ENCODE results near the gene DDX24. TPM values are rescaled to one million over a fixed set of nuclear protein-coding genes. Genes with fewer than 3 reads are reported as not detected.
A peak's percentile ranks its signal among the peaks of the same experiment; 100 is the strongest.

The DDX24 gene
- total RNA-seq, 4 donors from 2014 or later = 70.2 to 319 (median 87.7) TPM

GRCh38 chr14:94117856-94118255 is 36.9 kb upstream of the DDX24 start:
- intact Hi-C loops (cut with DNase I; ENCODE audit: low total_unique reads) (no loop called here), in situ Hi-C loops (cut with MboI; ENCODE audit: low pct_ligation_motif_present in 1 of 4, low pct_unique_long_range_greater_than_20kb in 1 of 4, low sequenced_read_pairs in 3 of 4) (no loop called here)
- Histone ChIP-seq H3K4me3 (no peak overlapping the region), H3K27ac (no peak overlapping the region), H3K36me3 (no peaks in the 10 kb centered on the region), H3K9me3 (peaks cover 0 to 6% of the 10 kb centered on the region in 2 donors), H3K4me1 (peaks cover 3 to 27% (median 21%) of the 10 kb centered on the region in 4 donors), H3K27me3 (no peaks in the 10 kb centered on the region)
- no peak for DNase-seq
- no peak for TF ChIP-seq POLR2AphosphoS5 (IDR thresholded peaks at IDR 0.05)
- WGBS, 2 donors (ENCODE audit: low coverage in 1 of 2) = 80% methylated on average over 9 of the region's 9 CpGs; no CpG with 5 or more reads in 1 of the 2 donors

GRCh38 chr14:94116701-94117100 is 35.7 kb upstream of the DDX24 start:
- in situ Hi-C loops (cut with MboI; ENCODE audit: low pct_ligation_motif_present in 1 of 4, low pct_unique_long_range_greater_than_20kb in 1 of 4, low sequenced_read_pairs in 3 of 4) (no loop called here), intact Hi-C loops (cut with DNase I; ENCODE audit: low total_unique reads) (no loop called here)
- Histone ChIP-seq H3K27ac (no peak overlapping the region), H3K4me1 (peaks cover 3 to 39% (median 31%) of the 10 kb centered on the region in 4 donors), H3K27me3 (no peaks in the 10 kb centered on the region), H3K9me3 (peaks cover 0 to 6% of the 10 kb centered on the region in 2 donors), H3K36me3 (no peaks in the 10 kb centered on the region), H3K4me3 (no peak overlapping the region)
- 84% methylated on average over 10 of the region's 10 CpGs; no CpG with 5 or more reads in 1 of the 2 donors for WGBS, 2 donors (ENCODE audit: low coverage in 1 of 2)
- no peak for DNase-seq
- TF ChIP-seq, protein P1, sequence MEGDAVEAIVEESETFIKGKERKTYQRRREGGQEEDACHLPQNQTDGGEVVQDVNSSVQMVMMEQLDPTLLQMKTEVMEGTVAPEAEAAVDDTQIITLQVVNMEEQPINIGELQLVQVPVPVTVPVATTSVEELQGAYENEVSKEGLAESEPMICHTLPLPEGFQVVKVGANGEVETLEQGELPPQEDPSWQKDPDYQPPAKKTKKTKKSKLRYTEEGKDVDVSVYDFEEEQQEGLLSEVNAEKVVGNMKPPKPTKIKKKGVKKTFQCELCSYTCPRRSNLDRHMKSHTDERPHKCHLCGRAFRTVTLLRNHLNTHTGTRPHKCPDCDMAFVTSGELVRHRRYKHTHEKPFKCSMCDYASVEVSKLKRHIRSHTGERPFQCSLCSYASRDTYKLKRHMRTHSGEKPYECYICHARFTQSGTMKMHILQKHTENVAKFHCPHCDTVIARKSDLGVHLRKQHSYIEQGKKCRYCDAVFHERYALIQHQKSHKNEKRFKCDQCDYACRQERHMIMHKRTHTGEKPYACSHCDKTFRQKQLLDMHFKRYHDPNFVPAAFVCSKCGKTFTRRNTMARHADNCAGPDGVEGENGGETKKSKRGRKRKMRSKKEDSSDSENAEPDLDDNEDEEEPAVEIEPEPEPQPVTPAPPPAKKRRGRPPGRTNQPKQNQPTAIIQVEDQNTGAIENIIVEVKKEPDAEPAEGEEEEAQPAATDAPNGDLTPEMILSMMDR (IDR thresholded peaks at IDR 0.05) = no peak
- no peak for TF ChIP-seq POLR2A (IDR thresholded peaks at IDR 0.05)
- no peak for TF ChIP-seq EP300 (IDR thresholded peaks at IDR 0.05; ENCODE audit: low read depth)
- TF ChIP-seq POLR2AphosphoS5 (IDR thresholded peaks at IDR 0.05) = no peak

DNA sequence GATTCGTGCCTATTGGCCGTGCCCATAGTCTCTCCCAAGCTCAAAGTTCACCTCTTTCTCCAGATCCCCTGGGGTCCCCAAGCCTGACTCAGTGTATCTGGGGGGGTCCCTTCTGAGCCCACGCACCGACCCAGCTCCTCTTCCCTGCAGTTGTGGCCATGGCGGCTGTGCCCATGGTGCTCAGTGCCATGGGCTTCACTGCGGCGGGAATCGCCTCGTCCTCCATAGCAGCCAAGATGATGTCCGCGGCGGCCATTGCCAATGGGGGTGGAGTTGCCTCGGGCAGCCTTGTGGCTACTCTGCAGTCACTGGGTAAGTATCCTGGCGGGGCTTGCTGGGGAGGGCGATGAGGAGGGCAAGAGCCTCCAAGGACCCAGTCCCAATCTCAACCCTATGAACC is 34.6 kb upstream of the DDX24 start:
- WGBS, 2 donors (ENCODE audit: low coverage in 1 of 2) = 40 to 83% methylated on average over 1 to 15 of the region's 15 CpGs
- TF ChIP-seq, protein P1 (IDR thresholded peaks at IDR 0.05) = no peak
- no peak for TF ChIP-seq POLR2AphosphoS5 (IDR thresholded peaks at IDR 0.05)
- peaks cover 0 to 6% of the 10 kb centered on the region in 2 donors for H3K9me3 ChIP-seq
- in situ Hi-C loops (cut with MboI; ENCODE audit: low pct_ligation_motif_present in 1 of 4, low pct_unique_long_range_greater_than_20kb in 1 of 4, low sequenced_read_pairs in 3 of 4) = no loop called here
- no peaks in the 10 kb centered on the region for H3K36me3 ChIP-seq
- no peak for DNase-seq
- peak overlapping the region in 3 of 4 donors; percentile 84 to 92 (median 86) for H3K27ac ChIP-seq
- no peak overlapping the region for H3K4me3 ChIP-seq
- intact Hi-C loops (cut with DNase I; ENCODE audit: low total_unique reads) = no loop called here
- H3K27me3 ChIP-seq = no peaks in the 10 kb centered on the region
- H3K4me1 ChIP-seq = peaks cover 3 to 48% (median 35%) of the 10 kb centered on the region in 4 donors

DNA sequence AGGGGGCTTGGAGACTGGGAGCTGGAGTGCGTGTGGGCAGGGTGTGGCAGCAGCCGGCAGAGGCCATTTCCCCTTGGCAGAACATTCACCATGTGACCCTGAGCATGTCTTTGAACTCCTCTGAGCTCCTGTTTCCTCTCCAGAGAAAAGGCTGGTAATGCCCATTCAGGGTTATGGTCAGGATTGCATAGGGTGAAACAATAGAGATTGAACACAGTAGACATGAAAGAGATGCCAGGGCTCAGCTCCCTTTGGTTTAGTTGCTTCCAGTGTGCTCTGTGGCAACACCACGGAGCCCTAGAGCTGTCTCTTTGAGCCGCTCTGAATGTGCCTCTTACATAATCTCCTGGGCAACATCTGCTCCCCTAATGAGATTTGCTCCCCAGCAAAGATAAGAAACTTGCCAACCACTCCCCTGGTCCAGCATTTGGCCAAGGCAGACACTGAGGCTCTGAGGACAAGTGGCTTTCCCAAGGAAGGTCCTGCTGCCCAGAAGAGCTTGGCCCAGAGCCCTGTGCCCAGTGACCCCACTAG is 34.1 kb upstream of the DDX24 start:
- DNase-seq = peak; percentile 47
- no peak overlapping the region for H3K4me3 ChIP-seq
- H3K36me3 ChIP-seq = no peaks in the 10 kb centered on the region
- no peaks in the 10 kb centered on the region for H3K27me3 ChIP-seq
- H3K9me3 ChIP-seq = peaks cover 0 to 6% of the 10 kb centered on the region in 2 donors
- intact Hi-C loops (cut with DNase I; ENCODE audit: low total_unique reads) = no loop called here
- peak overlapping the region; percentile 83 to 92 (median 85) for H3K27ac ChIP-seq
- 16% methylated on average over 4 of the region's 4 CpGs; no CpG with 5 or more reads in 1 of the 2 donors for WGBS, 2 donors (ENCODE audit: low coverage in 1 of 2)
- TF ChIP-seq POLR2A (IDR thresholded peaks at IDR 0.05) = peak; percentile 35
- TF ChIP-seq, protein P1 (IDR thresholded peaks at IDR 0.05) = no peak
- in situ Hi-C loops (cut with MboI; ENCODE audit: low pct_ligation_motif_present in 1 of 4, low pct_unique_long_range_greater_than_20kb in 1 of 4, low sequenced_read_pairs in 3 of 4) = no loop called here
- H3K4me1 ChIP-seq = peaks cover 3 to 53% (median 35%) of the 10 kb centered on the region in 4 donors

DNA sequence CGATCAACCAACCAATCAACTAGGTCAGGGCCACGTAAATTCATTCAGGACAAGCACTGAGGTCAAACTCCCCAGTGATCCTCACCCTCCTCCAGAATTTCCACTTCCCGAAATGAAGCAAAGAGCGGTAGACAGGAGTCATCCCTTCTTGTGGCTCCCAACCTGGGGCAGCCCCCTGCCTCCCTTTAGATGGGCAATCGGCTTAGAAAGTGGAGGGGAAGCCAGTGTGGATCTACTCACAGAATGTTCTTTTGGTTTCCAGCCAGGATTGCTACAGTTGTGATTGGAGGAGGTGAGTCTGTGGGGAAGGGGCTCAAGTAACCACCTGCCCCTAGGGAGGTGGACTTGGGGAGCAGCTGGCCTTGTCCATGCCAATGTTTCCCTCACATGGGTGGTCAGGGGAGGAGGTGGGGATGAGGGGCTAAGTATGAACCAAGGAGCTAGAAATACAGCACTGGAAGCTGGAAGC is 33.6 kb upstream of the DDX24 start:
- no peak for DNase-seq
- TF ChIP-seq, protein P1 (IDR thresholded peaks at IDR 0.05) = no peak
- TF ChIP-seq POLR2AphosphoS5 (IDR thresholded peaks at IDR 0.05) (no peak), EP300 (IDR thresholded peaks at IDR 0.05; ENCODE audit: low read depth) (no peak), POLR2A (IDR thresholded peaks at IDR 0.05) (no peak)
- Histone ChIP-seq H3K36me3 (no peaks in the 10 kb centered on the region), H3K4me1 (peaks cover 3 to 58% (median 35%) of the 10 kb centered on the region in 4 donors), H3K27me3 (no peaks in the 10 kb centered on the region), H3K4me3 (no peak overlapping the region), H3K9me3 (peaks cover 0 to 6% of the 10 kb centered on the region in 2 donors), H3K27ac (peak overlapping the region; percentile 83 to 92 (median 85))
- in situ Hi-C loops (cut with MboI; ENCODE audit: low pct_ligation_motif_present in 1 of 4, low pct_unique_long_range_greater_than_20kb in 1 of 4, low sequenced_read_pairs in 3 of 4) = no loop called here
- WGBS, 2 donors (ENCODE audit: low coverage in 1 of 2) = 79% methylated on average over 5 of the region's 5 CpGs; no CpG with 5 or more reads in 1 of the 2 donors
- intact Hi-C loops (cut with DNase I; ENCODE audit: low total_unique reads) = no loop called here

All from transverse colon (tissue), 4 donors.